GM18519 (cell line): ENCODE measurements around the gene SMC4.
"Not testable (repeated sequence)": the region's sequence is repeated elsewhere in the genome, so short reads cannot be mapped to it uniquely, and the experiment has no call there.

Source experiments
- ATAC-seq: cut with Tn5 transposase; IDR thresholded peaks from one replicate; pipeline ENCODE4 v1.9.1; 2021; ENCODE audit warnings: mild to moderate bottlenecking, moderate library complexity; ENCODE audit not compliant: unreplicated experiment, low FRiP score

Gene SMC4

GRCh38 chr3:160440687-160441086 is 41.2 kb downstream of the SMC4 start:
- ATAC-seq = no peak

- ATAC-seq = no peak
Observed at GRCh38 chr3:160444411-160444810, 45.0 kb downstream of the SMC4 start.

- ATAC-seq = no peak
Observed at GRCh38 chr3:160445854-160446253, 46.4 kb downstream of the SMC4 start.

- no peak for ATAC-seq
Observed at GRCh38 chr3:160446522-160447056, 47.1 kb downstream of the SMC4 start.

- ATAC-seq = no peak
Observed at GRCh38 chr3:160447544-160447943, 48.1 kb downstream of the SMC4 start.

- peak; percentile 35 for ATAC-seq
Observed at GRCh38 chr3:160448845-160449635, 49.6 kb downstream of the SMC4 start.

- peak; percentile 92 for ATAC-seq
Observed at GRCh38 chr3:160449636-160450598, 50.5 kb downstream of the SMC4 start, which contains the start of gene TRIM59. Gene TRIM59 (minus strand): TSS chr3:160449786. CDS start chr3:160439183, 10,603 bp downstream.

GRCh38 chr3:160450846-160451245 is 51.4 kb downstream of the SMC4 start:
- ATAC-seq = no peak

GRCh38 chr3:160451602-160452001 is 52.2 kb downstream of the SMC4 start:
- no peak for ATAC-seq

GRCh38 chr3:160452251-160452650 is 52.8 kb downstream of the SMC4 start:
- not testable (repeated sequence) for ATAC-seq

GRCh38 chr3:160454995-160455394 is 55.5 kb downstream of the SMC4 start:
- no peak for ATAC-seq

GRCh38 chr3:160455846-160456245 is 56.4 kb downstream of the SMC4 start:
- no peak for ATAC-seq

- ATAC-seq = no peak
Observed at GRCh38 chr3:160458151-160458550, 58.7 kb downstream of the SMC4 start.

- ATAC-seq = no peak
Observed at GRCh38 chr3:160459450-160459970, 60.1 kb downstream of the SMC4 start.

GRCh38 chr3:160460033-160460432 is 60.6 kb downstream of the SMC4 start:
- no peak for ATAC-seq

GRCh38 chr3:160464321-160464720 is 64.9 kb downstream of the SMC4 start:
- ATAC-seq = no peak

- no peak for ATAC-seq
Observed at GRCh38 chr3:160464971-160465370, 65.5 kb downstream of the SMC4 start.

- no peak for ATAC-seq
Observed at GRCh38 chr3:160470181-160470580, 70.7 kb downstream of the SMC4 start.

- ATAC-seq = no peak
Observed at GRCh38 chr3:160471892-160472291, 72.4 kb downstream of the SMC4 start.

- ATAC-seq = no peak
Observed at GRCh38 chr3:160472344-160472743, 72.9 kb downstream of the SMC4 start.

GRCh38 chr3:160473221-160473620 is 73.8 kb downstream of the SMC4 start:
- no peak for ATAC-seq
